NCI-H1092 treated with DMSO at 0.1 percent for 48 hours (cell line): ENCODE measurements around the gene CAMK1G.
A peak's percentile ranks its signal among the peaks of the same experiment; 100 is the strongest.

Experiments
- DNase-seq: peaks from one replicate; lab custom pipeline; 2025; lab: John Stamatoyannopoulos, UW

The CAMK1G gene

DNA sequence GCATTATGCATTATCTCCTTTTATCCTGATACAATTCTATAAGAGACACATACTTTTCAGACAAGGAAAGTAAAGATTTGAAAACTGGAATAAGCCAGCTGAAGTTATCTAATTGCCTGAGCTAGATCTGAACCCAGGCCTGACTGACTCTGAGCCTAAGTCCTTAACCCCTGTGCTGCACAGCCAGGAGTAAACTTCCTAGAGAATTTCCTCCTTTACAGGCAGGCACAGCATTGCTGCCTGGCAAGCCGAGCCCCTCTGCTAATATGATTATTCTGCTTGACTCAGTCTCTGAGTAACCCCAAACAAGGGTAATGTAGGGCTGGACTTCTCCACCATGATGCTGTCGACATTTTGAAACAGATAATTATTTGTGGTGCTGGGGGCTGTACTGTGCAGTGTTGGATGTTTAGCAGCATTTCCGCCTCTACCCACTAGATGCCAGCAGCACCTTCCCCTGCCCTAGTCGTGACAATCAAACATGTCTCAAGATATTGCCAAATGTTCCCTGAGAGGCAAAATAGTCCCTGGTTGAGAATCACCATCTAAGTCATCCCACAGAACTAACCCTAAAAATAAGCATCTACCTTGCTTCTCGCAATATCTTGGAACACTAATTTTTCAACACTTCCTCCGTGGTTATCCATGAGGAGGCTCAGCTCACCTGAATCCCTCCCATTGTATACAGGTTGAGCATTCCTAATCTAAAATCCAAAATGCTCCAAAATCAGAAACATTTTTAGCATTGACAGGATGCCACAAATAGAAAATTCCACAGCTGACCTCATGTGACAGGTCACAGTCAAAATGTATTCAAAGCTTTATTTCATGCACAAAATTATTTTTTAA is 18.5 kb downstream of the CAMK1G start:
- peak; percentile 44 for DNase-seq

DNA sequence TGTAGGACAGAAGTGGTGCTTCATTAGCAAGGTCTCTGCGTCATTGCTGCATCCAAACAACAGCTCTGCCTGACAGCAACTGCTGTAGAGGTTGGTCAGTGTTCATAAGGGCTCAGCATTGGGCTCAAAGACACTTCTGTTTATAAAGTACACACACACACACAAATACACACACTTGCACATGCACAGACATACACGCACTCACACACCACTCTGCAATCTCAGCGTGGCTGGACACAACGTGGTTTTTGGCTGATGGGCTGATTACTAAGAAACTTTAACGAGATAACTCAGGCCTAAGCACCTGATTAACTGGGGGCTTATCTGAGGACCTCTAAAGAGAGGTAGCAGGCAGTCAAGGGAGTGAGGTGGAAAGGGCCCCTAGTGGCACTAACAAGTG is 20.4 kb downstream of the CAMK1G start:
- DNase-seq = no peak

DNA sequence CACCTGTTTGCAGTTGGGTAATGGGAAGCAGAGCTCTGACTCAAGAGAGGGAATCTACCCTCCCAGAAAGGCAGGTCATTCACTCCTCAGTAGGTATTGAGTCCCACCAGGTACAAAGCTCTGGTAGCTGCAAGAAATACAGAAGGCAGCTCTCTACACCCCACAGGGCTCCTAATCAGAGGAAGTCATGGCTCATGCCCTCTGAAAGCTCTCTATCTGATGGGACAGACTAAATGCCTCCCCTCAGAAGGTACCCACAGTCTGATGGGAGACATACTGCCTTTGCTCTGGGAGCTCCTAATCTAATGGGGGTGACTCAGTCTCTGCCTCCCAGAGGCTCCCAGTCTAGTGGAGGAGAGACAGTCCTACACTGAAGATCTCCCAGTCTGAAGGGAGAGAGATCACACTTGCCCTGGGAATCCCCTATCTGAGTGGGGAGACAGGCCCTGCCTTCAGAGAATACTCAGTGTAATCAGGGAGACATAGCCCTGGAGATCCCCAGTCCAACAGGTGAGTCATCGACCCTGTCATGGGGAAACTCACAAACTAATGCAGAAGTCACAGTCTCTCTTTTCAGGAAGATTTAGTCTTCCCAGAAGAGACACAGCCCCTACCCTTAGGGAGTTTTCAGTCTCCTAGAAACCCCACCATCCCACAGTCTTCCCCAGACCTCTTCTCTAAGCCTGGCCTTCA is 23.7 kb downstream of the CAMK1G start:
- no peak for DNase-seq

DNA sequence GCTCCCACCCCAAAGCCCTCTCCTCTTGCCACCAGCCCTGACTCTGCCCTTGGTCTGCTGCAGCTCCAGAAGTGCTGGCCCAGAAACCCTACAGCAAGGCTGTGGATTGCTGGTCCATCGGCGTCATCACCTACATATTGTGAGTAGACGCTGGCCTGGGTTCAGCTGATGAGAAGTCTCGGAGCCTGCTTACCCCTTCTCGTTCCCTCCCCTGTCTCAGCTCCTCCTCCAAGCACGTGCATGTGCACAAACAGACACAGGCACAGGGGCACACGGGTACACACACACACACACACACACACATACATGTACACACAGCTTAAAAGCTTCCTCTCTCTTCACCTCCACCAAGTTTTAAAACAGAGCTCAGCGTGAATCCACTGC is 24.3 kb downstream of the CAMK1G start:
- DNase-seq = no peak

DNA sequence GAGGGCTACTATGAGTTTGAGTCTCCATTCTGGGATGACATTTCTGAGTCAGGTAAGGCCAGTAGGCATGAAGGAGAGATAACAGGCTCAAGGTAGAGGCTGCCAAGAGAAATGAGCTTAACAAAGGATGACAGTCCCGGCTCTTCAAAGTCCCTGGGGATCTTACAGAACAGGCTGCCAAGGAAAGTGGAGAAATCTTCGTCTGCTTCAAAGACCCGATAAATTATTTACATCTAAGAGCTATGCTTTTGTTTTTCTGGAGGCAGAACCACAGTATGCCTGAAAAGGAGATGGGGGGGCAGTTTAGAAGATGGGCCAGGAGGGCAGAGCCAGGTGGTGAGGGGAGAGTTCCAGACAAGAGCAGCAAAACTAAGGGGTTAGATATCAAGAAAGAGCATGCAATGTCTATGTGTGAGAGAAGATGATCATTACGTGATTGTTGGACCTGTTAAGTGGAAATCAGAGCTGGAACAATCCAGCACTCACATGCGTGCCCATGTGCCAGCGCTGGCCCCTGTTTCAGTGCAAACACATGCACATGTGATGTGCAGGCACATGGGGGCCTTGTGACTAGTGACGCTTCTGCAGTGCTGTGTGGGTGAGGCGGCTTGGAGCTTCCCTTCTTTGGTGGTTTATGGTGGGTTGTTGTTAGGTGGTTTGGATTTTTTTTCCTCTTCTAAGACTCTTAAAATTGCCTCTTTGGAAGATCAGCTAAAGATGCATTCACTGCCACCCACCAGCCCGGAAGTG is 25.7 kb downstream of the CAMK1G start:
- DNase-seq = no peak

DNA sequence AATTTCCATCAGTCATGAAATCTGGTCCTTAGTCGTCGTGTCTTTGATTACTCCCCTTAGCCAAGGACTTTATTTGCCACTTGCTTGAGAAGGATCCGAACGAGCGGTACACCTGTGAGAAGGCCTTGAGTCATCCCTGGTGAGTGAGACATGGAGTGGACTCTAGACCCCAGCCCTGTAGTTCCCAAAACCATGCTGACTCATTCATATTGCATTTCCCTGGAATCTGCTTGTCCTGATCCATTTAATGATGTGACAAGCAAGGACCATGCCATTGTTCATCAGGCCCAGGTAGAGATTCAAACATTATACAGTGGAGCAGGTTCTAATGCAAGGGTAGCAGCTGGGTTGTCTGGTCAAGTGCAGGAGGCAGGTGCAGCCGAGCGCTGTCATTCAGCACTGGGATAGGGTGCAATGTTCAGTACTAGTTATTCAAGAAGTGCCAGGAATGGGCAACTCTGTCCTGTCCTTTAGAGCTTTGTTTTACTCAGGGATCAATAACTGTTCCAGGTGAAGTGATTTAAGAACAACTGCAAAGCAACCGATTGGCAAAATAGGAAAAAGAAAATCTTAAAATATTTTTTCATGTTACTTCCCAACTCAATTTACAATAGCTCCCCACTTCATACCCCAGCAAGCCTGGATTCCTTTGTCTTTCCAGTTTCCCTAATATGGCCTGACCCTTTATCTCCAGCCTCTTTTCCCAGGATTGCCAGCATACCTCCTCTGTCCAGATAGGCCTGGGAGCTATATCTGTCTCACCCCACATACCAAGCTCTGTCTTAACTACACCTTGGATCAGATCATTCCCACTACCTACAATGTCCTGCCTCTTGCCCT is 26.5 kb downstream of the CAMK1G start:
- DNase-seq = no peak

DNA sequence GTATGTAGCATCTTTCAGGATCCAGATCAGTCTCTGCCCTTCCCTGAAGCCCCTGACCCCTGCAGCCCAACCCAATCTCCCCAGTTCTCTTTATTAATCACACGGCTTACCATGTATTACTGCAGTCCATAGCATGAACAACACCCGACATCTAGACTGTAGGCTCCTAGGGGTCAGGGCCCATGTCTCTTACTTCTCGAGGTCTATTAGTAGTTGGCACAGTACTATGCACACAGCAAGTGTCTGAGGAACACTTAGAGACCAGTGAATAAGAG is 27.1 kb downstream of the CAMK1G start:
- DNase-seq = no peak

DNA sequence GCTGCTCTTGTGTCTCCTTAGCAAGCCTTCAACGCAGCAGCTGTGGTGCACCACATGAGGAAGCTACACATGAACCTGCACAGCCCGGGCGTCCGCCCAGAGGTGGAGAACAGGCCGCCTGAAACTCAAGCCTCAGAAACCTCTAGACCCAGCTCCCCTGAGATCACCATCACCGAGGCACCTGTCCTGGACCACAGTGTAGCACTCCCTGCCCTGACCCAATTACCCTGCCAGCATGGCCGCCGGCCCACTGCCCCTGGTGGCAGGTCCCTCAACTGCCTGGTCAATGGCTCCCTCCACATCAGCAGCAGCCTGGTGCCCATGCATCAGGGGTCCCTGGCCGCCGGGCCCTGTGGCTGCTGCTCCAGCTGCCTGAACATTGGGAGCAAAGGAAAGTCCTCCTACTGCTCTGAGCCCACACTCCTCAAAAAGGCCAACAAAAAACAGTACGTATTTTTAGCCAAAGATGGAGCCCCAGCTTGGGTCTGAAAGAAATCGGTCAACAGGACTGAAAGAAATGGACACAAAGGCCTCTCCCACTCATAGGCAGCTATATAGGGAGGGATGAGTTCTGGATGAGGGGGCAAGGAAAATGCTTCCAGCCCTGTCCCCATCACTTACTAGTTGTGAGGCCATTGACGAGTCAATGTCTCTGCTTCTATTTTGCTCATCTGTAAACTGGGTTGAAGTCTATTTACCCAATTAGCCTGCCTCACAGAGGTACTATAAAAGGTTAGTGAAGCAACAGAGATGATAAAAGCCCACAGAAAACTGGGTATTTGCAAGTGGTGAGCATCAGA is 28.5 kb downstream of the CAMK1G start:
- no peak for DNase-seq

DNA sequence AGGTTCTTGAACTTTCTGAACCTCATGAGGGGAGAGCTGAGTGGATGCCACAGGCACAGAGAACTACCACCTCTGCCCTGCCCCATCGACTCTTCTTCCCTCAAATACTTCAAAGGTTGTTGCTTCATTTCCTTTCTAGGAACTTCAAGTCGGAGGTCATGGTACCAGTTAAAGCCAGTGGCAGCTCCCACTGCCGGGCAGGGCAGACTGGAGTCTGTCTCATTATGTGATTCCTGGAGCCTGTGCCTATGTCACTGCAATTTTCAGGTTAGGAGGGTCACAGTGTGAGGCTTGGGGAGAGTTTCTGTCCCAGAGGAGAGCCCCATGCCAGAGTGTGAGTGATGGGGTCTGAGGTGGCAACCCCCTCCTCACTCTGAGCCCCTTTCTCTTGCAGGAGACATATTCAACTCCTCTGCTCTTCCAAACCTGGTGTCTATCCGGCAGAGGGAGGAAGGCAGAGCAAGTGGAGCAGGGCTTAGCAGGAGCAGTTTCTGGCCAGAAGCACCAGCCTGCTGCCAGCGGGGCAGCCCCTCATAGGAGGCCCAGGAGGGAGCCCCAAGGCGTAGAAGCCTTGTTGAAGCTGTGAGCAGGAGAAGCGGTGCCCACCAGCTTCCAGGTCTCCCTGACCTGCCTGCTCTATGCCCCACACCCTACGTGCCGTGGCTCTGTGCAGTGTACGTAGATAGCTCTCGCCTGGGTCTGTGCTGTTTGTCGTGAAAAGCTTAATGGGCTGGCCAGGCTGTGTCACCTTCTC is 29.3 kb downstream of the CAMK1G start:
- no peak for DNase-seq

DNA sequence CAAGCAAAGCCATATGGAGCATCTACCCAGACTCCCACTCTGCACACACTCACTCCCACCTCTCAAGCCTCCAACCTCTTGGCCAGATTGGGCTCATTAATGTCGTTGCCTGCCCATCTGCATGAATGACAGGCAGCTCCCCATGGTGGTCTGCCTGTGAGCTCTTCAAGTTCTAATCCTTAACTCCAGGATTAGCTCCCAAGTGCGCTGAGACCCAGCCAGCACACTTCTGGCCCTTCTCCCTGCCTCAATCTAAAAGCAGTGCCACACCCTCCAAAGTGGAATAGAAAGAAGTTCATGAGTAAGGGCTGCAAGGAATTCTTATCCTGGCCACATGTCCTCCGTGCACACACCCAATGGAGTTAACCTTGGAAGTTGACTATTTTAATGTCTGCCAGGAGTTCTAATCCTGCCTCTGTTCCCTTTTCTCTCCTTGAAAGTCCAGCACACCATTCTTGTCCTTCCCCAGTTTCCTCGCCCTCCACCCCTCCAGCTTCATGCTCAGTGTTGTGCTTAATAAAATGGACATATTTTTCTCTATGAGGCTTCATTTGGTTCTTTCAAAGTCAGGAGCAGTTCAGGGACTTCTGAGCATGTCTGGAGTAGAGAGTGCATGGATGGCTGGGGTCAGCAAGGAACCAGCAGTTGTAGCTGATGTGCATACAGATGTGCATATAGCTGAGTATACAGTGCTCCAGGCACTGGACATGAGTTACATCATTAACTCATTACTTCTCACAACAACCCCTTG is 30.1 kb downstream of the CAMK1G start:
- DNase-seq = no peak

DNA sequence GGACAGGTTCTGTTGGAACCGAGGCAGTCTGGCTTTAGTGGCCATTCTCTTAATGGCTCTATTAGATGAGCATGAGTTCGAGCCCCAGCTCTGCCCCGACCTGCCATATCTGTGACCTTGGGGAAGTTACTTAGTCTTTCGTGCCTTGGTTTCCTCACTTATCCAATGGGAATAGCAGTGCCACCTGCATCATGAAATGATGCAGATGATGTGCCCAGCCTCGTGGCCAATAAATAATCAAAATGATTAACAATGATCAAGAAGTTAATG is 30.6 kb downstream of the CAMK1G start:
- no peak for DNase-seq

DNA sequence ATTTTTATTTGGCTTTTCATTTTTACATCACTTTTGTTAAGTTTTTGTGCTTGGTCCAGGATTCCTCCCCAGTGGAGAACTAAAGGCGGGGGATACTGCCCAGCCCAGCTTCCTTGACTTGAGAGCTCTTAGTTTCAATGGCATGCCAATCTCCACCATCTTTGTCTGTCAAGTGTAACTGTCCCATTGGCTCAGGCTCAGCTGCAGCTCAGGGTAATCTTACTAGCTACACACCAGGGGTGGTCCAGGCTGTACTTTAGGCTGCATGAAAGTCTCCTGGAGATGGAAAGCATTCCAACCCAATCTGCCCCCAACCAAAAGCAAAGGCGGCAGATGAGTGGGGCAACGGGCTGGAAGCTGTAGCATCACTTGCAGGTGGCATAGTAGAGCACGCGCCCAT is 31.4 kb downstream of the CAMK1G start:
- no peak for DNase-seq

DNA sequence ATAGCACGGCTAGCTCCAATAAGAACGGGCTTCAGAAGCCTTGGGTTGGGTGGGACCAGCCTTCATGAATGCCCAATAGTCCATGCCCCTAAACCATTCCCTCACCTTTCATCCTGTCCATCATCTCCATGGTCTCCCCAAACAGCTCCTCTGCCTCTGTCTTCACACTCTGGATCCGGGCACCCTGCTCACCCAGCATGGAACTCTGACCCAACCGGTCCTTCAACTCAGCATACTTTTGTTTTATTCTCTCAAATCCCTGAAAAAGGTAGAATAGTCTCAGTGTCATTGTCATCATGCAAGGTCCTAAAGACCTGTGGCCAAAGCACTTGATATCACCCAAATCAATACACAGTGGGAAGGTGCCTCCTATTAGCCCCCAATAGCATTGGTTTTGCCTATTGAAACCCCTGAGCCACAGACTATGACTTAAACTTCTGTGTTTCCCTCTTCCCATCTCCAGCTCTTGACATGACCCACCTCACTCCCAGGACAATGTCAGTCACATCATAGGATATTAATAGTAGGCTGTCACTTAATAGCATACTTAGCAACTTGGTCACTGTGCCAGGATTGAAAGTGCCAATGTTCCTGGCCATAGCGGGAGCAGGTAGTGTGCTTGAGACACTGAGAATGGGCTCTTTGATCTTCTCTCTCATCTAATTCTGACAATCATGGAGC is 33.0 kb downstream of the CAMK1G start:
- DNase-seq = no peak

DNA sequence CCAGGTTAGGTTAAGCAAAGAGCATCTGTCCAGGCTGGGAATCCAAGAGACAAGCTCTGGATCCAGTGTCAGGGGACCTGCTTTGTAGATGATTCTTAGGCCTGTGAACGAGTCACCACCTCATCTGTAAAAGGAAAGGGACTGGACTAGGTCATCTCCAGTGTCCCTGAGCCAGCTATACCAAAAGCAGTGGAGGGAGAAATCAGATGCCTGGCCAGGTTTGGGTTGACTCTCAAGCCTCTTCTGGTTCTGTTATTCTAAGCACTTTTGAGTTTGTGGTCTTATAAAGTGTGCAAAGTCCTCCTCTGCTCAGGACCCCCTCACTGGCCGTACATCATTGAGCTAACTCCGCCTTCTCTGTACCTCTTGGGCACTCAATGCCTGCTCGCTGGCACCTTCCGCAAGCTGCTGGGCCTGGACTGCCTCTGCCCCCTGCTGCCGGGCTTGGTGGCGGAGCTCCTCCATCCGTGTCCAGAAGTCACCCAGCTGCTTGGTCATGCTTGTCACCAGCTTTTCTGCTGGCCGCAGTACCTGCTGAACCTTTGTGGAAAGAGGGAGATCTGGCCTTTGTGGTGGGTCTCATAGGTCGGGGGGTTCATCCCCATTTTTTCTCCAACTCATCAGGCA is 33.6 kb downstream of the CAMK1G start:
- no peak for DNase-seq

DNA sequence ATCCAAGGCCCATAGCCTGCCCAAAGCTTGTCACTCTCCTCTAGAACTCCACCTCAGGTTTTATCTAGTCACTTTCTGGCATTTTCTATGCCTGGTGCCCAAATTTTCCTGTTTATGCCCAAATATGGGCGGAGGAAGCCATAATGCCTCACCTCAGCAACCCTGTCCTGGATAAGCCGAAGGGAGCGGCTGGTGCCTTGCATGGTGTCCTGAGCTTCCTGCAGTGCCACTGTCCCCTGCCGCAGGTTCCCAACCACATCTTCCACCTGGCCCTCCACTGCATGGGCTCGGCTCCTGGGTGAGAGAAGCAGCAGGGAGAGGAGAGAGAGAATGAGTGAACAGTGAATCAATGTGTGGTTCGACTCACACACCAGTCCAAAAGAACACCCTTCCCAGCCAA is 34.2 kb downstream of the CAMK1G start:
- DNase-seq = no peak

DNA sequence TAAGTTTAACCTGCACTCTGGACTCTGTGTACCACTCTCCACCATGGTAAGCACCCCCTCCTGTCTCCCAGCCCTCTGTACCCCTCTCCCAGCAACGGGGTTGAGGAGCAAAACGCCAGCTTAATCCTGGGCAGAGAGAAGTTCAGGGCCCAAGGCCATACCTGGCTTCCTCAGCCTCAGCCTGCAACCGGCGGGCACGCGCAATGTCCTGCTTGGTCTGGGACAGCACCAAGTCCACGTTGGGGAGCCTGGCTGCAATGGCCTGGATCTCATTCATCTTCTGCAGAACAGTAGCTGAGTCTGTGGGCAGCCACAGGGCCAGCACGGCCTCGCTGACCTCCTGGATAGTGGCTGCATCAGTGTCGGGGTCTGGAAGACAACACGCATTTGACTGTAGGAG is 34.8 kb downstream of the CAMK1G start:
- no peak for DNase-seq

DNA sequence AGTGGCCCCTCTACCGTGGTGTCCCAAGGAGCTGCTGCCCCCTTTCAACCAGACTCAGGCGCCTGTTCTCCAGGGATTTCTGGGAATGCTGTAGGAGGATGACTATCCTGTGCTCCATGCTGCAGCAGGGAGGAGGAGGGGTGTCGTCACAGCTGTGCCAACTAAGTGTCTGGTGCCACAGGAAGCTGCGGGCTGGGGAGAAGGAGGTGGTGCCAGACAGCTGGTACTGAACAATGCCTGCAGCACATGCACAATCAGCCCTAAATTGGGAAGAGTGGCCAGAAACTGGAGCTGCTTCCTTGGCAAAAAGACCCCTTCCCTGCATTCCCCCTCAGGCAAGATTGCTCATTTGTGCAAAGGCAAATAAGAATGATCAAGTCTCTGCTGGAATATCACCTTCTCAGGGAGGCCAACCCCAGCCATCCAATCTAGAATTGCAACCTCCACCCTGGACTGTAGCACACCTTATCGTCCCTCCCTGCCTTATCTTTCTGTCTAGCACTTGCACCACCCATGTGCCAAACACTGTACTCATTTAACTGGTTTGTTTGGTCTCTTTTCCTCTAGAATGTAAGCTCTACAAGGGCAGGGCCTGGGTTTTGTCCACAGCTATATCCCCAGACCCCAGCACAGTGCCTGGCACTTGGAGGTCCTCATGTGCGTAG is 35.4 kb downstream of the CAMK1G start:
- no peak for DNase-seq

DNA sequence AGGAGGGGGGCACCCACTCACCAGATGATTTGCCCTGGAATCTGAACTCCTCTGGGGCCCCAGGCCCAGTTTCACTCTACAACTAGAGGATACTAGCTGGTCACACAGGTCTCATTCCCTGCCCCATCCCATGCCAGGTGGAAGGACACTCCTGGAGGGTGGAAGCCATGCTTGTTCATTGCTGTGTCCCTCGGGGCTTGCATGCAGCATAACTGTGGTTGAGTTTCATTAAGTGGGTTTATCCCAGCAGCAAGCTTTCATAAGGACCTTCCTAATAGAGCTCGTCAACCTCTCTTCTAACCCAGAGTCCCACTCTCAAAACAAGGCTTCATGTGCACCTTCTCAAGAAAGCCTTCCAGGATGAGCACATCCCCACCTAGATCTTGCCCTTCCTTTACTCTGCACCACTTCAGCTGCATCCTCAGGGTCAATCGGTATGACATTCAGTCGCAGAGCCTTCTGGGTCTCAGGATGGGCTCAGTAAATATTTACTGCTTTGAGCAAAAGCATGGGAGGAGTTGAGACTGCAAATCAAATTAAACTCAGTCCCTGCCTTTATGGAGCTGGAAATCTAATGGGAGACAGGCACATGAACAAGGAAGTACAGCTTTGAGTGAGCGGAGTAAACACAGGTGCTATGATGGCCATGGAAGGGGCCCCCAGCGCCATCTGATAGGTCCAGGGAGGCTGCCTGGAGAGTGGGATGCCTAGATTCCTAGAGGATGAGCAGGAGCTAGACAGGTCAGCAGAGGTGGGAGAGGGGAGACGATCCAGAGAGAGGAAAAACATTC is 36.4 kb downstream of the CAMK1G start:
- DNase-seq = no peak
